Keratinocyte (primary cell): ENCODE data around the gene KRT37.

Experiments
- EZH2 ChIP-seq: IDR thresholded peaks from one replicate; pipeline ENCODE4 v1.6.1; 2012; ENCODE audit warnings: inconsistent platforms, mild to moderate bottlenecking, low read length, moderate library complexity
- TF ChIP-seq, protein P1 (sequence below), 3 experiments: IDR thresholded peaks in 1 of 3; conservative IDR thresholded peaks in 1 of 3; optimal IDR thresholded peaks in 1 of 3; 2 replicates in 2 of 3; 3 replicates in 1 of 3; pipeline versions ENCODE3 to v1.5.1; 2011; ENCODE audit warnings: low read length in 3 of 3, mild to moderate bottlenecking in 3 of 3, moderate library complexity in 2 of 3, control low read depth in 1 of 3, inconsistent platforms in 1 of 3; ENCODE audit not compliant: insufficient read depth in 2 of 3; ENCODE audit errors: extremely low read depth in 1 of 3

DNA sequence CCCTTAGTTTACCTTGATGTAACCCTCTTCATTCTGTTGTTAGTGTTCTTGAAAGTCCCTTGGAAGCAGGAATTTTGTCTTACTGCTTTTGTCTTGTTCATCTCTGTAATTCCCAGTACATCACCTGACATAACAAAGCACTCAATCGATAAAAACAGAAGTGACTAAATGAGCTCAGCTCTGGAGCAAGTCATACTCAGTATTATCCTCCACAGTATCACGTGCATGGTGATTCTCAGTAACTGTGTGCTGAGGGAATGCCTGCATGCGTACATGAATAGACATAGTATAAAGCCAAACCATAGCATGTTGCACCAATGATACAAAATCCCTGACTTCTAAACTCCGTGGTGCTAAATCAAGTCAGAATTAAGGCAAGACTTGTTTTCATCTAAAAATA lies 9.2 kb upstream of the KRT37 start:
- TF ChIP-seq EZH2 = no peak
- TF ChIP-seq, protein P1, sequence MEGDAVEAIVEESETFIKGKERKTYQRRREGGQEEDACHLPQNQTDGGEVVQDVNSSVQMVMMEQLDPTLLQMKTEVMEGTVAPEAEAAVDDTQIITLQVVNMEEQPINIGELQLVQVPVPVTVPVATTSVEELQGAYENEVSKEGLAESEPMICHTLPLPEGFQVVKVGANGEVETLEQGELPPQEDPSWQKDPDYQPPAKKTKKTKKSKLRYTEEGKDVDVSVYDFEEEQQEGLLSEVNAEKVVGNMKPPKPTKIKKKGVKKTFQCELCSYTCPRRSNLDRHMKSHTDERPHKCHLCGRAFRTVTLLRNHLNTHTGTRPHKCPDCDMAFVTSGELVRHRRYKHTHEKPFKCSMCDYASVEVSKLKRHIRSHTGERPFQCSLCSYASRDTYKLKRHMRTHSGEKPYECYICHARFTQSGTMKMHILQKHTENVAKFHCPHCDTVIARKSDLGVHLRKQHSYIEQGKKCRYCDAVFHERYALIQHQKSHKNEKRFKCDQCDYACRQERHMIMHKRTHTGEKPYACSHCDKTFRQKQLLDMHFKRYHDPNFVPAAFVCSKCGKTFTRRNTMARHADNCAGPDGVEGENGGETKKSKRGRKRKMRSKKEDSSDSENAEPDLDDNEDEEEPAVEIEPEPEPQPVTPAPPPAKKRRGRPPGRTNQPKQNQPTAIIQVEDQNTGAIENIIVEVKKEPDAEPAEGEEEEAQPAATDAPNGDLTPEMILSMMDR (optimal IDR thresholded peaks at IDR 0.05 in 1 of 3, IDR thresholded peaks at IDR 0.05 in 1 of 3, conservative IDR thresholded peaks at IDR 0.05 in 1 of 3; ENCODE audit: extremely low read depth in 1 of 3, insufficient read depth in 2 of 3, low read length in 3 of 3) = no peak
